ELR (cell line): Measurements from ENCODE around the gene LHFPL3.
"Not testable (repeated sequence)": the region's sequence is repeated elsewhere in the genome, so short reads cannot be mapped to it uniquely, and the experiment has no call there.

Experiments used
- DNase-seq: peaks from one replicate; pipeline ENCODE4 v3.0.0-alpha.2; 2015; ENCODE audit warnings: low read depth

LHFPL3 gene

GRCh38 chr7:104482362-104483037 lies 154.1 kb downstream of the LHFPL3 start:
- no peak for DNase-seq

DNA sequence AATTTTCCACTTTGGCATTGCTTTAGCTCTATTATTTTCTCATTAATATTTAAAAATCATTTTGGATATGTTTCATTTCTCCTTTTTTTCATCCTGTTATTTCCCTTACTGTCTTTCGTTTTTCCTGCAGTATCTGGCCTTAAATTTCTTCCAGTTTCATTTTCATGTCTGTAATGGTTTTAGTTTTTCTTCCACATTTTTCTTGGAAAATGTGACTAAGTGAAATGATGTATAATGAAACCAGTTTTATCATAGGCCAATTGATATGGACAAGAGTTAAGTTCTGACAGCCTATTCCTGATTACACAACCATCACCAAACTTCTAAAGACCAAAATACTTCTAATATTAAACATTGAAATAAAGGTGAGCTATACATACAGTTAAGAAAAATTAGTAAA lies 158.5 kb downstream of the LHFPL3 start:
- DNase-seq, result no peak

DNA sequence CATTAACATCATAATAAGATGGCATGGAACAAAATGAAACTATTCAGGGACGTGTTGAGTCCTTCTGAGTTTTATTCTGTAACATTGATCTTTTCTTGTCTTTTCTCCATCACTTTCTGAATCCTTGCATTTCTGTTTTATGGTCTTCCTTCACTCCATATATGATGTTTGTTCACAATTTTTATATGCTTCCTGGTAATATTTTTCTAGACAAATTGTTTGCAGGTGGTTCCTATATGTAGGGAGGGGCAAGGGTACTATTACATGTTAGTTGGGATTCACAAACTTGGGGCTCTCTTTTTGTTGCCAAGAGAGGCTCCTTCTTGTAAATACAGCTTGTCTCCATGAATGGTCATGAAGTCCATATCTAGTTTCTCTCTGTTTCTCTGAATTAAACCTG lies 159.2 kb downstream of the LHFPL3 start:
- DNase-seq, result no peak

GRCh38 chr7:104497379-104497967 lies 169.1 kb downstream of the LHFPL3 start:
- no peak for DNase-seq

DNA sequence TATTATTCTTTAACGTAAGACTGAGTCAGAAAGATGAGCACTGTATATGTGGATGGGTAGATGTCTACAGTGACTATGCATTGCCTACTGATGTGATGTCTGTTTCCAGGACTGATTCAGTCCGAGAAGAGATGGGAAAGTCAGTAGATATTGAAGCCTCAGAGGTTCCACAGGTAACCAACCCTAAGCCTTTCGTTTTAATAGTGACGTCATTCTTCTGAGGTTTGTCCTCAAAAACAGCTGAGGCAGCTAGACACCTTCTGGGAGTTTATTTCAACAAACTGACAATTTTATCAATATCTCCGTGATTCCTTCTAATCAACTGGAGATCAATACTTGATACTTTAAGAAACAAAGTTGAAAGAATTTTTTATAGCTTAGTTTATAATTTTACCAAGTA lies 171.6 kb downstream of the LHFPL3 start:
- no peak for DNase-seq

- DNase-seq, result no peak
Measured at GRCh38 chr7:104509874-104510273, 181.5 kb downstream of the LHFPL3 start.

- no peak for DNase-seq
Measured at GRCh38 chr7:104524853-104525252, 196.4 kb downstream of the LHFPL3 start.

DNA sequence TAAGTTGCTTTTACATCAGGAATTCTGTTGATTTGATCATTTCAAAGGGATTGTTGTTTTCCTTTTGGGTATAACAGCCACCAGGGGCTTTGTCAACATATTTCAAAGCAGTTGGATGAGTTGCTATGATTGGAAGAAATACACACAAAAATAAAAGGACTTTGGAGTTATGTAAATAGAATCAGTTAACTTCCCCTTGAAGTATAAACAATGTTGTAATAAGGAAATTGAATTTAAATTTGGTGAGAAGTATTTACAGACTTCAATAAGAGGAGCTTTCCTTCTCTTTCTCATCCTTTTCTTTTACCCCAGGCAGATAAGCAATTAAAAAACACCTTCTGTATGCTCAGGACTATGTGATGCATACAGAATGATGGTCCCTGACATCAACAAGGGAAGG lies 199.7 kb downstream of the LHFPL3 start:
- DNase-seq, result no peak

DNA sequence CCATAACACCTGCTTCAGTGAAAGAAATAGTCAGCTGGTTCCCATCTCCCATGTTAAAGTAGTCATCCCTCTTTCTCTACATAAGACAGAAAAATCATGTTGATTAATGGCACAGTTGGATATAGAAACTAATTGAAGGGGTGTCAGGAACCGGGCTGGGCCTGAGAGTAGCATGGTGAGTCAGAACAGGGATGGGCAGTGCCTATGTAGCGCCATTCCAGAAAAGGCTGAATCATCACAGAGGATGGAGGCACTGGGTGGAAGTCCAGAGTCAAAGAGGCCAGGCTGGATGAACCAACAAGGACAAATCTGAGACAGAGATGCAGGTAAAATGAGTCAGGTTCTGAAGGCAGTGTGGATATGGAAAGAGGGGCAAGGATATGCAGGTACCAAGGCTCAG lies 201.2 kb downstream of the LHFPL3 start:
- no peak for DNase-seq

- no peak for DNase-seq
Measured at GRCh38 chr7:104530251-104530650, 201.8 kb downstream of the LHFPL3 start.

DNA sequence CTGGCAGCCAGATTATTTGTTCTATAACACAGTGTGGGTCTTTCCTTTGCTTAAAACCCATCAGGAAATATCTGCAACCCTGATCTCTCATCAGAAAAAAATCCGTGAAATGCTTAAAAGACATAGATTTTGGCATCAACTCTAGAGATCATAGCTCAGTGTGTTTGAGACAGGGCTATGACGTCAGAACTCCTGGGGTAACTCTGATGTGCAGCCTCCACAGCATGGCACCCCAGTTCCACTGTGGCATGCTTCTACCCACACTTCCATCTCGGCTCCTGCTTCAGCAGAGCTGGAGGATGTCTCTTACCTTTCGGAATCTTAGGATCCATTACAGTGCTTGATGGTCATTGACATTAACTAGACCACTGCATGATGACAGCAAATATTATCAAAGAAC lies 205.7 kb downstream of the LHFPL3 start:
- no peak for DNase-seq

DNA sequence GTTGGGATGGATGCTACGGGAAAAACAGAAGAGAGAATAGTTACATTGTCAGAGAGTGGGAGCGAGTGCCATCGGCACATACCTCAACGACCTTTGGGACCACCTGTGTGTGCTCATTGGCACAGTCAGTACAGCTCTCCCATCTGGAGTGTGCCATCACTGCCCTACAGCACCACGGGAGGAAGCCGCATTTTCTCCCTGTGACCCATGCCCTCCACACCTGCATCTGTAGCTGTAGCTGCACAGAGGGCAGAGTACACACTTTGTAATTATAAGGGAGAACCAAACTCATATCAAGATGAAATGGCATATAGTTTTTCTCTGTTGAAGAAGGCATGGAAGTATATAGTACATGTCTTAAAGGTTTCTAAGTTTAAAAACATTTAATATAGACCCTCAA lies 207.4 kb downstream of the LHFPL3 start:
- DNase-seq, result no peak

DNA sequence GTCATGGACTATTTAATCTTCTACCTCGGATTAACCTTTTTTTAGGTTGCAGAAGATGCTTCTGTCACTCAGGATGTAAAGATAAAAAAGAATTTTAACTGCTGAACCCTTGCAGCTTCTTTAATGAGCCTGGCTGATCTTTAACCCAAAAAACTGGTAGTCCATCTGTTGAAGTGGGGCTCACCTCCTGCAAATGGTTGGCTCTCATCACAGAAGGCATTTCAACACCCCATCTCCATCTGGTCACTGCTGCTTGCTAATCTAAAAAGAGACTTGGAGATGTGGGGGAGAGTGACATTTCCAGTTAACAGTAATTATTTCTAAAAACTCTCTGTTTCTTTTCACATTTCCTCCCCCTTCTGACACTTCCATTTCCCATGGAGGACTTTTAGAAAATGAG lies 208.6 kb downstream of the LHFPL3 start:
- DNase-seq, result no peak

GRCh38 chr7:104538152-104538551 lies 209.7 kb downstream of the LHFPL3 start:
- DNase-seq, result no peak

DNA sequence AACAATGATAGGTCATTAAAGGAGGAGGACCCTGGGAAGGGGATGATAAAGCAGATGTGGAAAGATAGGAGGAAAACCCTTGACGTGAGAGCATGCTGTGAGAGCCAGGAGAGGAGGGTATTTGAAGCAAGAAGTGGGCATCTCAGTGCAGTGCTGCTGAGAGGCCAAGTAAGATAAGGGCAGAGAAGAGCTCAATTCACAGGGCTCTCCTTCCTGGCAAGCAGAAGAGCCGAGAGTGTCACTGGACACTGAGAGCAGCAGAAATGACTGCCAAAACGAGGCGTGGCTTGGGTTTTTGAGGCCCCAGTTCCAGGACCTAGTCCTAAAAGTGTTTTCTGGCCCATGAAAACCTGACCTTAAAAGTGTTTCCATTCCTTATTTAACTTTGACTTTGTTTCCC lies 213.5 kb downstream of the LHFPL3 start:
- DNase-seq, result no peak

DNA sequence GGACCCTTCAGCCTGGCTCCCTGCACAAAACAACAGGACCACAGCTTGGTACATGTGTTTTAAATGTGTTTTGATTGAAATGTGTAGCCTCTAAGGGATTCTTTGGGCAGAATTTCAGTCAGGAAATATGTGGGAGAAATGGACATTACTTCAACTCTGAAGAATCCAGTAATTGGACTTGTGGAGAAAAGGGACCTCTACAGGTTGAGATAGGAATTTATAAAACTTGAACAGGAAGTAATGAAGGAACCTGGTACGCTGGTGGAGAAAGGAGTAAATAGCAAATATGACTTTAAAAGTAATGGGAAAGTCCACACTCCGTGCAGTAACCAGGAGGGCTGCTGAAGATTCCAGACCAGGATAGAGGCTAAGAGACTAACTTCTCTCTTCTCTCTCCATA lies 220.5 kb downstream of the LHFPL3 start:
- DNase-seq, result no peak

DNA sequence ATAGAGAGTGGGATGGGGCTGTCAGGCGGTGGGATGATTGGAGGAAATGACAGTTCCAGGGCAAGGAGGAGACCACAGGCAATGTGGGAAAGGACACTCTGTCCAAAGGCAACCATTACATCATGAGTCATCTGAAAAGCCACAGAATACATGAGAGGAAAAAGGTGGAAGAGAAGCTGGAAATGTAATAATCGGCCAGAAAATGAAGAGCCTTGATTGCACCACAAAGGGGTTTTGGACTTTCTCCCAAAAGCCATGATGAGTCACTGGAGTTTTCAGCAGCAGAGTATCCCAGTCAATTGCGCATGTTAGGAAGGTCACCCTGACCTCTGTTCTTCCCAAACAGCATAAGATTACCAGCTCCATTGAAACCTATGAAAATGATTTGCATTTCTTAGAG lies 222.0 kb downstream of the LHFPL3 start:
- no peak for DNase-seq

DNA sequence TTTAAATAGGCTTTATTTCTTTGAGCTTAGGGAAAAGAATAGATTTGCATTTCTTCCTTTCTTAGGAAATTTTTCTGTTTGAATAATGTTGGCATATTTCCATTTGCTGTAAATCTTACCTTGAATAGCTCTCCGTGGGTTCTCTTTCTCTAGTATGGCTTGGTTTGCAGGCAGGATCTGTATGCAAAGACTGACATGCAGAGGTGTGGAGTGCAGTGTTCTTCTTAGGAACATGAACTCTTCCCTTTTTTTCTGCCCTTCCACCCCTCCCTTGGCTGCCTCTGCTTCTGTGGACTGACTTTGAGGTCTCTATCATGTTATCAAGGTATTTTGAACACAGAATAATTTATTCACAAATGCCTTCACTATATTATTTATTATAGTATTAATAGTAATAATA lies 222.8 kb downstream of the LHFPL3 start:
- DNase-seq, result no peak

DNA sequence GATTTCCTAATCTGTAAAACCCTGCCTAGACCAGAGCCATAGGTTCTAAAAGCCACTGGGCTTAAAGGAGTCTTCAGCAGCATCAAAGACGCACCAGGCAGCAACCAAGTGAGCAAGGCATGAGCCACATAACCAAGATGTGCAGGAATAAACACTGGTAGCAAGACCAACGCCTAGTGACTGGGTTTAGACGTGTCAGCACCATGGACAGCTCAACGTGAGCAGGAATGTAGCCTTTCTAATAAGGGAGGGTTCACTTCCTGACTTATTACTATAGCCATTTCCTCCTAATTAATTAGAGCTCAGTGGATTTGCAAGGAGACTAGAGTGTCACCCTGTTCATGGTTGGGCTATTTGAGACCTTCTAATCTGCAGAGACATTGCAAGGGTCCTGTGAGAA lies 223.7 kb downstream of the LHFPL3 start:
- peak; percentile 50 for DNase-seq

- no peak for DNase-seq
Measured at GRCh38 chr7:104553074-104553473, 224.7 kb downstream of the LHFPL3 start.

- DNase-seq, result not testable (repeated sequence)
Measured at GRCh38 chr7:104563350-104563901, 235.0 kb downstream of the LHFPL3 start.

- DNase-seq, result no peak
Measured at GRCh38 chr7:104569751-104570150, 241.3 kb downstream of the LHFPL3 start.

DNA sequence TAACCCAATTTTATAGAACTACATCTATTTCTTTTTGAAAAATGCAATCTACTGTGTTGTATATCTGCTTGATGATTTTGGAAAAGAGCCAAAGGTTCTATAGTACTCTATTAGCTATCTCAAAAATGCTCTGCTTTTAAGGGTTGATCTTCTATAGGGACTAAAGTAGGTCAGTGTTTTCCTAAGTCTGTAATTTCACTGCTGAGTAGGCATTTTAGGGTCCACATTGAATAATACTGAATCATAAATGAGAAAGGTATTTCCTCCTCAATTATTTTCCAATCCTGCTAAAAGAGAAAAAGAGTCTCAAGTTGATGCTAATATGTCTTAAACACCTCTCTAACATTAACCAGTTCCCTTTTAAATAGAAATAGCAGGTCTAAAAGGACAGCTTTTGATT lies 244.2 kb downstream of the LHFPL3 start:
- no peak for DNase-seq

DNA sequence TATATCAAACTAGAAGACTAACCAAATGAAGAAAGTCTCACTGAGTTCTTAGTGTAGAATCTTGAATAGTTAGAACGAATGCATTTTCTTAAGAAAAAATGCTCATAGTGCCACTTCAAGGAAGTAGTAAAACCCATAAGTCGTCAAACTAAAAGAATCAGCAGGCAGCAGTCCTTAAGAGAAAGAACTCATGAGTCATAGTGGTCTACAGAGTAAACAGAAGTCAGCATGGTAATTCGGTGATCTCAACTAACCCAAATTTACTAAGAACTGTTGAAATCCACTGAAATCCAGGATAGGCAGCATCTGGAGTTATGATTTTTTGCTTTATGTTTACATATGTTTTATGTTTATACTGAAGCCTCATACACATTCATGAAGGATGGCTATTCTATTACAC lies 256.2 kb downstream of the LHFPL3 start:
- peak; percentile 23 for DNase-seq
